ENCODE measurements around the gene CCDC12. TPM values are rescaled to one million over a fixed set of nuclear protein-coding genes. Genes with fewer than 3 reads are reported as not detected.
A peak's percentile ranks its signal among the peaks of the same experiment; 100 is the strongest.

Gene CCDC12
- polyA plus RNA-seq, 1 of the 3 experiments (the other 2 are of a cell fraction) = 105 TPM

DNA sequence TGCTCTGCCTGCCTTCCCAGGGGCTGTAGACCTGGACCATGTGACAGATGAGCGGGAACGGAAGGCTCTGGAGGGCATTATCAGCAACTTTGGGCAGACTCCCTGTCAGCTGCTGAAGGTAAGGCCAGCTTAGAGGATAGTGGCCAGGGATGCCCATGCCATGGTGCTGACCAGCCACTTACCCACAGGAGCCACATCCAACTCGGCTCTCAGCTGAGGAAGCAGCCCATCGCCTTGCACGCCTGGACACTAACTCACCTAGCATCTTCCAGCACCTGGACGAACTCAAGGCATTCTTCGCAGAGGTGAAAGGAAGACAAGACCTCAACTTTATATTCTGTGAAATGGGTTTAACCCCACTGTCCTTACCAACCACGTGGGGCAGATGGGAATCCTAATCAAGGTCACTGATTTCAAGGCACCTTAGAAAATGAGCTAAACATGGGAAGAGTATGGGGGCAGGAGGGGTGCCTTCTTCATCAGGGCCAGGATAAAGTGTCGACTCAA lies 29.7 kb upstream of the CCDC12 start:
- H3K36me3 ChIP-seq (replicated peaks in 1 of 2; ENCODE audit: control insufficient read depth in 1 of 2, insufficient read depth in 2 of 2, low read length in 1 of 2) = peaks cover 0 to 5% of the 10 kb centered on the region in 2 experiments
- CTCF ChIA-PET = interaction anchor here (0.7 to 4.7 kb wide), 6 partner anchors 8 to 324 kb away, joined by 3 to 16 read pairs (median 8); no protein-coding TSS in a partner anchor
- H2AFZ ChIP-seq (ENCODE audit: low read depth) = no peak overlapping the region
- H3K4me1 ChIP-seq (ENCODE audit: control insufficient read depth in 1 of 2, insufficient read depth in 2 of 2, low read depth in 1 of 2, low read length in 1 of 2) = peaks cover 0 to 15% of the 10 kb centered on the region in 2 experiments; a peak in 1 of 4 replicates
- TF ChIP-seq TEAD4 (IDR thresholded peaks at IDR 0.05; ENCODE audit: borderline replicate concordance, insufficient read depth) (no peak), RFX5 (IDR thresholded peaks at IDR 0.05; ENCODE audit: low read length) (no peak), ELF1 (IDR thresholded peaks at IDR 0.05) (no peak), MEF2A (IDR thresholded peaks at IDR 0.05; ENCODE audit: borderline replicate concordance, low read depth) (no peak), RXRA (IDR thresholded peaks at IDR 0.05; ENCODE audit: borderline replicate concordance, low read depth) (no peak), EP300 (IDR thresholded peaks at IDR 0.05; ENCODE audit: borderline replicate concordance in 1 of 2, low read depth in 1 of 2, low read length in 1 of 2) (no peak), RCOR1 (IDR thresholded peaks at IDR 0.05; ENCODE audit: low read length) (no peak), POLR2AphosphoS5 (IDR thresholded peaks at IDR 0.05; ENCODE audit: low read depth, low read length) (no peak), FOXM1 (IDR thresholded peaks at IDR 0.05; ENCODE audit: low read depth) (no peak)
- TF ChIP-seq, protein P1, sequence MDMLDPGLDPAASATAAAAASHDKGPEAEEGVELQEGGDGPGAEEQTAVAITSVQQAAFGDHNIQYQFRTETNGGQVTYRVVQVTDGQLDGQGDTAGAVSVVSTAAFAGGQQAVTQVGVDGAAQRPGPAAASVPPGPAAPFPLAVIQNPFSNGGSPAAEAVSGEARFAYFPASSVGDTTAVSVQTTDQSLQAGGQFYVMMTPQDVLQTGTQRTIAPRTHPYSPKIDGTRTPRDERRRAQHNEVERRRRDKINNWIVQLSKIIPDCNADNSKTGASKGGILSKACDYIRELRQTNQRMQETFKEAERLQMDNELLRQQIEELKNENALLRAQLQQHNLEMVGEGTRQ (IDR thresholded peaks at IDR 0.05; ENCODE audit: borderline replicate concordance, low read depth, low read length) = no peak
- no peaks in the 10 kb centered on the region for H3F3A ChIP-seq (replicated peaks; ENCODE audit: insufficient read depth)
- WGBS (ENCODE audit: low lambda C conversion rate) = 82% methylated on average over 6 of the region's 9 CpGs
- no peaks in the 10 kb centered on the region for H3K9me3 ChIP-seq
- no peaks in the 10 kb centered on the region for H4K20me1 ChIP-seq (ENCODE audit: insufficient read depth)
- POLR2A ChIA-PET = no interaction called here
- no peak overlapping the region for H3K9ac ChIP-seq
- H3K4me2 ChIP-seq = no peak overlapping the region
- no peak overlapping the region for H3K4me3 ChIP-seq (ENCODE audit: low read depth in 2 of 2, low read length in 1 of 2)
- H3K27ac ChIP-seq (ENCODE audit: low read depth in 2 of 2, low read length in 1 of 2) = no peak overlapping the region
- no peaks in the 10 kb centered on the region for H3K9me2 ChIP-seq
- H3K27me3 ChIP-seq (ENCODE audit: insufficient read depth) = no peaks in the 10 kb centered on the region
- no peaks in the 10 kb centered on the region for H3K79me2 ChIP-seq (ENCODE audit: insufficient read depth)
- DNase-seq = no peak

DNA sequence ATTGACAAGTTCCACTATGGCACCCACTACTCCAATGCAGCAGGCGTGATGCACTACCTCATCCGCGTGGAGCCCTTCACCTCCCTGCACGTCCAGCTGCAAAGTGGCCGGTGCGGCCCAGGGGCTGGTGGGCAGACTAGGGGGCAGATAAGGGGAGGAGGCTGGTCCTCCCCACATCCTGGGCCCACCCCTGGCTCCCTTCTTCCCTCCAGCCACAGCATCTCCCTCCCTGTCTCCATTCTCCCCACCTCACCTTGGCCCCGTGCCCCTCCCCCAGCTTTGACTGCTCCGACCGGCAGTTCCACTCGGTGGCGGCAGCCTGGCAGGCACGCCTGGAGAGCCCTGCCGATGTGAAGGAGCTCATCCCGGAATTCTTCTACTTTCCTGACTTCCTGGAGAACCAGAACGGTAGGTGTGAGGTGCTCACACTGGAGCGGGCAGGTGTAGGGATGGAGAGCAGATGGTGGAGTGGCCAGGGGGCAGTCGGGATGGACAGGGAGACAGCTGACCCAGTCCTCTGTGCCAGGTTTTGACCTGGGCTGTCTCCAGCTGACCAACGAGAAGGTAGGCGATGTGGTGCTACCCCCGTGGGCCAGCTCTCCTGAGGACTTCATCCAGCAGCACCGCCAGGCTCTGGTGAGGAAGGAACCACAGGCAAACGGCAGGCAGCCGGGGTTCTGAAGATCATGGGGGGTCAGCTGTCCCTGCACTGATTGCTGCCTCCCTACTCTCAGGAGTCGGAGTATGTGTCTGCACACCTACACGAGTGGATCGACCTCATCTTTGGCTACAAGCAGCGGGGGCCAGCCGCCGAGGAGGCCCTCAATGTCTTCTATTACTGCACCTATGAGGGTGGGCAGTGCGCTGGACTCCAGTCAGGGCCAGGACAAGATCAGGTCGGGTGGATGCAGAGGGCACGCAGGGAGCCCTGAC lies 28.9 kb upstream of the CCDC12 start:
- WGBS (ENCODE audit: low lambda C conversion rate) = 90% methylated on average over 21 of the region's 32 CpGs

More for the DNA sequence above, 28.9 kb upstream of the CCDC12 start:
- ChIA-PET CTCF (interaction anchor here (0.6 to 4.7 kb wide), 5 partner anchors 9 to 645 kb away, joined by 3 to 16 read pairs (median 5); no protein-coding TSS in a partner anchor), POLR2A (no interaction called here)
- Histone ChIP-seq H3K27me3 (ENCODE audit: insufficient read depth) (no peaks in the 10 kb centered on the region), H3K79me2 (ENCODE audit: insufficient read depth) (no peaks in the 10 kb centered on the region), H3K27ac (ENCODE audit: low read depth in 2 of 2, low read length in 1 of 2) (no peak overlapping the region), H3K4me1 (ENCODE audit: control insufficient read depth in 1 of 2, insufficient read depth in 2 of 2, low read depth in 1 of 2, low read length in 1 of 2) (peaks cover 0 to 15% of the 10 kb centered on the region in 2 experiments; a peak in 1 of 4 replicates), H4K20me1 (ENCODE audit: insufficient read depth) (no peaks in the 10 kb centered on the region), H3K36me3 (replicated peaks in 1 of 2; ENCODE audit: control insufficient read depth in 1 of 2, insufficient read depth in 2 of 2, low read length in 1 of 2) (peaks cover 0 to 9% of the 10 kb centered on the region in 2 experiments), H2AFZ (ENCODE audit: low read depth) (no peak overlapping the region), H3K9me2 (no peaks in the 10 kb centered on the region), H3K4me2 (no peak overlapping the region), H3K4me3 (ENCODE audit: low read depth in 2 of 2, low read length in 1 of 2) (no peak overlapping the region), H3F3A (replicated peaks; ENCODE audit: insufficient read depth) (no peaks in the 10 kb centered on the region), H3K9me3 (no peaks in the 10 kb centered on the region), H3K9ac (no peak overlapping the region)
- DNase-seq = peak; percentile 26
- no peak for TF ChIP-seq RAD21 (IDR thresholded peaks at IDR 0.05; ENCODE audit: low read length)
- no peak for TF ChIP-seq YY1 (IDR thresholded peaks at IDR 0.05; ENCODE audit: low read depth)
- TF ChIP-seq, protein P2, sequence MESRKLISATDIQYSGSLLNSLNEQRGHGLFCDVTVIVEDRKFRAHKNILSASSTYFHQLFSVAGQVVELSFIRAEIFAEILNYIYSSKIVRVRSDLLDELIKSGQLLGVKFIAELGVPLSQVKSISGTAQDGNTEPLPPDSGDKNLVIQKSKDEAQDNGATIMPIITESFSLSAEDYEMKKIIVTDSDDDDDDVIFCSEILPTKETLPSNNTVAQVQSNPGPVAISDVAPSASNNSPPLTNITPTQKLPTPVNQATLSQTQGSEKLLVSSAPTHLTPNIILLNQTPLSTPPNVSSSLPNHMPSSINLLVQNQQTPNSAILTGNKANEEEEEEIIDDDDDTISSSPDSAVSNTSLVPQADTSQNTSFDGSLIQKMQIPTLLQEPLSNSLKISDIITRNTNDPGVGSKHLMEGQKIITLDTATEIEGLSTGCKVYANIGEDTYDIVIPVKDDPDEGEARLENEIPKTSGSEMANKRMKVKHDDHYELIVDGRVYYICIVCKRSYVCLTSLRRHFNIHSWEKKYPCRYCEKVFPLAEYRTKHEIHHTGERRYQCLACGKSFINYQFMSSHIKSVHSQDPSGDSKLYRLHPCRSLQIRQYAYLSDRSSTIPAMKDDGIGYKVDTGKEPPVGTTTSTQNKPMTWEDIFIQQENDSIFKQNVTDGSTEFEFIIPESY (IDR thresholded peaks at IDR 0.05; ENCODE audit: borderline replicate concordance, low read depth) = no peak
- TF ChIP-seq GATA2 (CRISPR knock-in tag; IDR thresholded peaks at IDR 0.05) = no peak
- no peak for TF ChIP-seq EP300 (IDR thresholded peaks at IDR 0.05; ENCODE audit: borderline replicate concordance in 1 of 2, low read depth in 1 of 2, low read length in 1 of 2)
- TF ChIP-seq MEF2A (IDR thresholded peaks at IDR 0.05; ENCODE audit: borderline replicate concordance, low read depth) = no peak
- no peak for TF ChIP-seq GABPA (IDR thresholded peaks at IDR 0.05; ENCODE audit: low read depth)
- TF ChIP-seq, protein P1 (IDR thresholded peaks at IDR 0.05; ENCODE audit: borderline replicate concordance, low read depth, low read length) = no peak
- no peak for TF ChIP-seq NRF1 (IDR thresholded peaks at IDR 0.05; ENCODE audit: low read depth, low read length)
- no peak for TF ChIP-seq FOXJ3 (CRISPR knock-in tag; IDR thresholded peaks at IDR 0.05)
- no peak for TF ChIP-seq TEAD4 (IDR thresholded peaks at IDR 0.05; ENCODE audit: borderline replicate concordance, insufficient read depth)
- TF ChIP-seq TAF1 (IDR thresholded peaks at IDR 0.05; ENCODE audit: borderline replicate concordance, low read depth, low read length) = no peak
- TF ChIP-seq, protein P3, sequence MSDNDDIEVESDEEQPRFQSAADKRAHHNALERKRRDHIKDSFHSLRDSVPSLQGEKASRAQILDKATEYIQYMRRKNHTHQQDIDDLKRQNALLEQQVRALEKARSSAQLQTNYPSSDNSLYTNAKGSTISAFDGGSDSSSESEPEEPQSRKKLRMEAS (IDR thresholded peaks at IDR 0.05; ENCODE audit: low read depth) = no peak

All from SK-N-SH (cell line).